Fibroblast of lung (primary cell): Measurements from ENCODE around the gene NAA10.

Experiments used
- EZH2 ChIP-seq: IDR thresholded peaks from 2 replicates; pipeline ENCODE4 v1.5.1; 2012; ENCODE audit warnings: low read length, control low read depth, mild to moderate bottlenecking; ENCODE audit errors: missing control alignments
- TF ChIP-seq, protein P1 (sequence below), 2 donors: IDR thresholded peaks in 1 of 2; conservative IDR thresholded peaks in 1 of 2; 1 replicate in 1 of 2; 2 replicates in 1 of 2; pipeline ENCODE4 v1.5.1; 2011 to 2012; ENCODE audit warnings: low read length in 2 of 2, control low read depth in 1 of 2, inconsistent platforms in 1 of 2, low read depth in 1 of 2, mild to moderate bottlenecking in 1 of 2

DNA sequence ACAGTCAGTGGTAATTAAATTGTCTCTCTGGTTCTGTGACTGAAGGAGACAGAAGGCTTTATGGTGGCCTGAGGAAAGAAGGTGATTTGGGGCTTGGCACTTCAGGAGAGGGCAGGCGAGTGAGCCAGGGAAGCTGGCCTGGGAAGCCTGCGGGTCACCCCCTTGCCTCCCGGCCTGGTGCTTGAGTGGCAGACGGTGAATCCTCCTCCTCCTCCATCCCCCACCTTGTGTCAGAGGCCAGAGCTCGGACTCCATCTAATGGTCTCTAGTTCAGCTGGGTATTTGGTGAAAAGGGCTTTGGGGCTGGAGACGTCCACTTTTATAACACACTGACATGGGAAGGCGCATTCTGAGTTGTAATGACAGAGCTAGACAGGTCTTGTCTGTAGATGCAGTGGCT lies 46.4 kb upstream of the NAA10 start:
- no peak for TF ChIP-seq EZH2
- TF ChIP-seq, protein P1, sequence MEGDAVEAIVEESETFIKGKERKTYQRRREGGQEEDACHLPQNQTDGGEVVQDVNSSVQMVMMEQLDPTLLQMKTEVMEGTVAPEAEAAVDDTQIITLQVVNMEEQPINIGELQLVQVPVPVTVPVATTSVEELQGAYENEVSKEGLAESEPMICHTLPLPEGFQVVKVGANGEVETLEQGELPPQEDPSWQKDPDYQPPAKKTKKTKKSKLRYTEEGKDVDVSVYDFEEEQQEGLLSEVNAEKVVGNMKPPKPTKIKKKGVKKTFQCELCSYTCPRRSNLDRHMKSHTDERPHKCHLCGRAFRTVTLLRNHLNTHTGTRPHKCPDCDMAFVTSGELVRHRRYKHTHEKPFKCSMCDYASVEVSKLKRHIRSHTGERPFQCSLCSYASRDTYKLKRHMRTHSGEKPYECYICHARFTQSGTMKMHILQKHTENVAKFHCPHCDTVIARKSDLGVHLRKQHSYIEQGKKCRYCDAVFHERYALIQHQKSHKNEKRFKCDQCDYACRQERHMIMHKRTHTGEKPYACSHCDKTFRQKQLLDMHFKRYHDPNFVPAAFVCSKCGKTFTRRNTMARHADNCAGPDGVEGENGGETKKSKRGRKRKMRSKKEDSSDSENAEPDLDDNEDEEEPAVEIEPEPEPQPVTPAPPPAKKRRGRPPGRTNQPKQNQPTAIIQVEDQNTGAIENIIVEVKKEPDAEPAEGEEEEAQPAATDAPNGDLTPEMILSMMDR (conservative IDR thresholded peaks at IDR 0.05 in 1 of 2, IDR thresholded peaks at IDR 0.05 in 1 of 2; ENCODE audit: low read depth in 1 of 2, low read length in 2 of 2), result no peak
